ENCODE data around the gene WWC1.

GRCh38 chr5:168364151-168364661, 72.8 kb downstream of the WWC1 start:
- TF ChIP-seq CTCF (conservative IDR thresholded peaks at IDR 0.05; ENCODE audit: low read length) (no peak), EZH2phosphoT487 (IDR thresholded peaks at IDR 0.05; ENCODE audit: borderline replicate concordance, low read depth, low read length) (no peak)
